K562 (cell line): ENCODE results near the gene MFSD2B. TPM values are rescaled to one million over a fixed set of nuclear protein-coding genes. Genes with fewer than 3 reads are reported as not detected.

Experiments
- BHLHE40 ChIP-seq: IDR thresholded peaks from 2 replicates; pipeline ENCODE4 v1.6.1; 2011; ENCODE audit warnings: low read length, improper control_type of control experiment
- CCAR2 ChIP-seq: fragments of 200-400 bp; formaldehyde crosslinking; IDR thresholded peaks from 2 replicates; pipeline ENCODE4 v1.6.1; 2017; ENCODE audit warnings: mild to moderate bottlenecking, low read depth, low read length
- ILK ChIP-seq: fragments of 450-650 bp; IDR thresholded peaks from 2 replicates; pipeline ENCODE4 v1.6.1; 2016; ENCODE audit warnings: missing genetic modification characterization, low read depth, mild to moderate bottlenecking, missing compliant biosample characterization, moderate library complexity, borderline replicate concordance
- KDM4B ChIP-seq, 2 experiments: fragments of 450-650 bp in 1 of 2; sonication (generic) in 1 of 2; IDR thresholded peaks; 2 replicates each; pipeline ENCODE4 v1.6.1; 2016 to 2017; ENCODE audit warnings: borderline replicate concordance in 2 of 2, antibody characterized with exemption in 1 of 2, low read depth in 1 of 2, mild to moderate bottlenecking in 1 of 2
- MEF2A ChIP-seq: IDR thresholded peaks from 2 replicates; pipeline ENCODE4 v1.6.1; 2011; ENCODE audit warnings: low read depth, mild to moderate bottlenecking, low read length, moderate library complexity; ENCODE audit not compliant: control insufficient read depth
- MTA3 ChIP-seq: fragments of 450-650 bp; formaldehyde crosslinking; IDR thresholded peaks from 2 replicates; pipeline ENCODE4 v1.6.1; 2017; ENCODE audit warnings: mild to moderate bottlenecking, borderline replicate concordance
- NRF1 ChIP-seq, 2 experiments: fragments of 450-650 bp; IDR thresholded peaks in 1 of 2; conservative IDR thresholded peaks in 1 of 2; 2 replicates each; pipeline ENCODE4 v1.6.1; 2014; ENCODE audit warnings: mild to moderate bottlenecking in 2 of 2
- PHB2 ChIP-seq: fragments of 450-650 bp; IDR thresholded peaks from 2 replicates; pipeline ENCODE4 v1.6.1; 2017; ENCODE audit warnings: low read depth
- PPARD ChIP-seq: fragments of 250-450 bp; sonication (Bioruptor Pico); IDR thresholded peaks from 2 replicates; pipeline ENCODE4 v1.8.0; 2022; ENCODE audit warnings: inconsistent platforms, mild to moderate bottlenecking, moderate library complexity
- PTBP1 ChIP-seq: fragments of 200-400 bp; formaldehyde crosslinking; IDR thresholded peaks from 2 replicates; pipeline ENCODE4 v1.6.1; 2017; ENCODE audit warnings: low read depth, low read length
- SETDB1 ChIP-seq: IDR thresholded peaks from one replicate; pipeline ENCODE4 v1.6.1; 2012; ENCODE audit warnings: low read length, control low read depth, inconsistent platforms
- ZBTB40 ChIP-seq, 2 experiments: fragments of 450-650 bp in 1 of 2; sonication (generic) in 1 of 2; formaldehyde crosslinking in 1 of 2; IDR thresholded peaks; 2 replicates each; pipeline versions ENCODE4 v1.7.1 to v1.9.0; 2016 to 2022; ENCODE audit warnings: inconsistent platforms in 1 of 2, mild to moderate bottlenecking in 1 of 2, missing genetic modification reagents in 1 of 2
- ZKSCAN3 ChIP-seq: fragments of 250-450 bp; sonication (Bioruptor Pico); IDR thresholded peaks from 2 replicates; pipeline ENCODE4 v1.4.0; 2020
- polyA plus RNA-seq, 8 experiments: library from polyadenylated mRNA; depleted of rRNA in 4 of 8; stranded (reverse) in 5 of 8; unstranded in 3 of 8; fragments of >200 nt; fragmentation: Nextera tagmentation in 2 of 8; fragmentation: Illumina TruSeq in 1 of 8; extraction: Ambion mirVana in 2 of 8; extraction: Trizol in 1 of 8; gene quantifications; 2 replicates each; pipeline versions ENCODE4 v1.2.1 to v1.2.3, GENCODE V29; 2011 to 2014; ENCODE audit warnings: inconsistent platforms in 1 of 8, missing spikeins in 1 of 8
- total RNA-seq, 7 experiments: library from RNA; depleted of rRNA in 6 of 7; stranded (reverse); fragments of >200 nt in 6 of 7; fragmentation: Illumina TruSeq in 2 of 7; extraction: Trizol in 2 of 7; gene quantifications; 2 replicates each; pipeline versions ENCODE4 v1.2.1 to v1.2.3, GENCODE V29; 2011 to 2021; ENCODE audit warnings: low replicate concordance in 1 of 7
- TF ChIP-seq, protein P1 (sequence below): sonication (generic); formaldehyde crosslinking; IDR thresholded peaks from 2 replicates; pipeline ENCODE4 v1.8.0; 2023; ENCODE audit warnings: mild to moderate bottlenecking, missing genetic modification reagents

Gene MFSD2B
- total and polyA plus RNA-seq, 9 of the 15 experiments (the other 6 are each of a cell fraction or from before 2014, with no cell fraction given): 2.6 to 10.9 (median 6.8) TPM

DNA sequence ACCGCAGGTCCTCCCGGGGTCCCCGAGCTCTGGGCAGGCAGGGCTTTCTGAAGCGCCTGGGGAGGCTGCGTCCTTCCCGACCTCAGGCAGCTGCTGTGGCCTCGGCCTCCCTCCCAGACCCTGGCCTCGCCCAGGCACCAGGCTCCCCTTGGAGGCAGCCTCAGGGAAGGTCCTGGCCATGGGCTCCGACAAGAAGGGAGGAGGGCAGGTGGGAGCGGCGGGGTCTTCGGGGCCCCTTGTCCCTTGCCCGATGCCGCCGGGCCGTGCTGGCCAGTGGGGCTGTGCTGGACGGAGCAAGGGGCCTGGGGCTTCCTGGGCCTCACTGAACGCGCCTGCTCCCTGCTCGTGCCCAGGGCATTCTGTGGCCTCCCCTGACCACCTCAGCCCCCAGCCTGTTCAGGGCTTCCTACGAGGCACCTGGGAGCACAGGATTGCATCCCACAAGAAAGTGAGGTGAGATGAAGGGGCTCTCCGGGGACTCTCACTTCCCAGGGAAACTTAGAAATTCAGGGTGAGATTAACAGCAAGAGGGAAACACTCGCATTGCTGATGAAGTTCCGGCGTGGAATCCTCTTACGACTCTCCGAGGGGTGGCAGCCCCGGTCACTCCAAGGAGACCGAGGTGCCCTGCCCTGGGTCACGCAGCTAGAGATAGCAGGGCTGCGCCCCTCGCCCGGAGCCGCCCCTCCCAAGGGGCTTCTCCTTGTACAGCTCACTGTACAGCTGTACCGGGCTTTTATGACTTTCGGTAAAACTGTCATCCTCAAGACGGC is 778 bp downstream of the MFSD2B start (continued):
- TF ChIP-seq, protein P1, sequence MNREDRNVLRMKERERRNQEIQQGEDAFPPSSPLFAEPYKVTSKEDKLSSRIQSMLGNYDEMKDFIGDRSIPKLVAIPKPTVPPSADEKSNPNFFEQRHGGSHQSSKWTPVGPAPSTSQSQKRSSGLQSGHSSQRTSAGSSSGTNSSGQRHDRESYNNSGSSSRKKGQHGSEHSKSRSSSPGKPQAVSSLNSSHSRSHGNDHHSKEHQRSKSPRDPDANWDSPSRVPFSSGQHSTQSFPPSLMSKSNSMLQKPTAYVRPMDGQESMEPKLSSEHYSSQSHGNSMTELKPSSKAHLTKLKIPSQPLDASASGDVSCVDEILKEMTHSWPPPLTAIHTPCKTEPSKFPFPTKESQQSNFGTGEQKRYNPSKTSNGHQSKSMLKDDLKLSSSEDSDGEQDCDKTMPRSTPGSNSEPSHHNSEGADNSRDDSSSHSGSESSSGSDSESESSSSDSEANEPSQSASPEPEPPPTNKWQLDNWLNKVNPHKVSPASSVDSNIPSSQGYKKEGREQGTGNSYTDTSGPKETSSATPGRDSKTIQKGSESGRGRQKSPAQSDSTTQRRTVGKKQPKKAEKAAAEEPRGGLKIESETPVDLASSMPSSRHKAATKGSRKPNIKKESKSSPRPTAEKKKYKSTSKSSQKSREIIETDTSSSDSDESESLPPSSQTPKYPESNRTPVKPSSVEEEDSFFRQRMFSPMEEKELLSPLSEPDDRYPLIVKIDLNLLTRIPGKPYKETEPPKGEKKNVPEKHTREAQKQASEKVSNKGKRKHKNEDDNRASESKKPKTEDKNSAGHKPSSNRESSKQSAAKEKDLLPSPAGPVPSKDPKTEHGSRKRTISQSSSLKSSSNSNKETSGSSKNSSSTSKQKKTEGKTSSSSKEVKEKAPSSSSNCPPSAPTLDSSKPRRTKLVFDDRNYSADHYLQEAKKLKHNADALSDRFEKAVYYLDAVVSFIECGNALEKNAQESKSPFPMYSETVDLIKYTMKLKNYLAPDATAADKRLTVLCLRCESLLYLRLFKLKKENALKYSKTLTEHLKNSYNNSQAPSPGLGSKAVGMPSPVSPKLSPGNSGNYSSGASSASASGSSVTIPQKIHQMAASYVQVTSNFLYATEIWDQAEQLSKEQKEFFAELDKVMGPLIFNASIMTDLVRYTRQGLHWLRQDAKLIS (CRISPR knock-in tag): 0 out of 2 replicates have a peak, but pooled peaks have one; percentile 15
- no peak for TF ChIP-seq PHB2
- TF ChIP-seq CCAR2: no peak
- no peak for TF ChIP-seq PPARD (CRISPR knock-in tag)
- no peak for TF ChIP-seq ZBTB40 (IDR thresholded peaks at IDR 0.05)
- no peak for TF ChIP-seq ZBTB40 (CRISPR knock-in tag; IDR thresholded peaks at IDR 0.05)
- 0 out of 4 replicates have a peak, but pooled peaks have one; percentile 2 for TF ChIP-seq NRF1 (conservative IDR thresholded peaks at IDR 0.05 in 1 of 2, IDR thresholded peaks at IDR 0.05 in 1 of 2)
- no peak for TF ChIP-seq BHLHE40
- TF ChIP-seq ZKSCAN3 (CRISPR knock-in tag): no peak
- TF ChIP-seq PTBP1: no peak
- TF ChIP-seq ILK (tag): no peak
- no peak for TF ChIP-seq MEF2A
- no peak; the same call in 1 of the 2 replicates for TF ChIP-seq MTA3
- TF ChIP-seq KDM4B (IDR thresholded peaks at IDR 0.05; ENCODE audit: borderline replicate concordance in 2 of 2, low read depth in 1 of 2): 0 out of 4 replicates have a peak, but pooled peaks of 1 of the 2 experiments have one; percentile 28
- TF ChIP-seq SETDB1: no peak
